ENCODE results near the gene DTX2.
"Not testable (repeated sequence)": the region's sequence is repeated elsewhere in the genome, so short reads cannot be mapped to it uniquely, and the experiment has no call there.

DNA sequence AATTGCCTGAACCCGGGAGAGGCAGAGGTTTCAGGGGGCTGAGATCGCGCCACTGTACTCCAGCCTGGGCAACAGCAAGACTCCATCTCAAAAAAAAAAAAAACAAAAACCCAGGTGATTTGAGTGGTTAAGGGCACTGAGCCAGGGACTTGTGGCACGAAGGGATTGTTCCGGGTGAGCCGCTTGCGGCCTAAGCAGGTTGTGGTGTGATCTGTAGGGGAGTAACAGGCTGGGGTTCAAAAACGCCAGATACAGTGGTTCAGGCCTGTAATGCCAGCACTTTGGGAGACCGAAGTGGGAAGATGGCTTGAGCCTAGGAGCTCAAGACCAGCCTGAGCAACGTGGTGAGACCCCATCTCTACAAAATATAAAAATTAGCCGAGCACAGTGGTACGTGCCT lies 17.7 kb upstream of the DTX2 start:
- not testable (repeated sequence) for TF ChIP-seq ZC3H10, OSR1 (CRISPR knock-in tag; IDR thresholded peaks at IDR 0.05)
